OCI-LY7 (cell line): ENCODE data around the gene PDE9A. TPM values are rescaled to one million over a fixed set of nuclear protein-coding genes. Genes with fewer than 3 reads are reported as not detected.

Experiments used
- BruUV-seq: library from RNA; stranded (reverse); fragments of 400-500 nt; replicated peaks from 2 replicates; lab custom pipeline; 2021; lab: Mats Ljungman, UMichigan
- CTCF ChIA-PET: fragments of 300-600 bp; sonication (Branson Sonifier 250); formaldehyde crosslinking; loops from one replicate; lab custom pipeline; 2022; ENCODE audit warnings: antibody characterized with exemption; ENCODE audit not compliant: unreplicated experiment; lab: Charles Lee
- POLR2A ChIA-PET: fragments of 300-600 bp; sonication (Branson Sonifier 250); formaldehyde crosslinking; loops from one replicate; lab custom pipeline; 2022; ENCODE audit warnings: antibody characterized with exemption; lab: Charles Lee
- DNase-seq: peaks from one replicate; pipeline ENCODE4 v3.0.0-alpha.2; 2015; ENCODE audit warnings: low spot score
- H2AFZ ChIP-seq: fragments of 200-600 bp; sonication (generic), shearing (Covaris generic); 2 replicates; pipeline ENCODE4 v1.6.1; 2014; ENCODE audit warnings: mild to moderate bottlenecking, antibody characterized with exemption, low read length, moderate library complexity
- H3K27ac ChIP-seq: fragments of 200-600 bp; sonication (generic); 2 replicates; pipeline ENCODE4 v1.5.1; 2014; ENCODE audit warnings: mixed run types, low read depth, mild to moderate bottlenecking, moderate library complexity, low read length, inconsistent platforms; ENCODE audit not compliant: poor library complexity, severe bottlenecking
- H3K36me3 ChIP-seq: fragments of 200-600 bp; sonication (generic); 2 replicates; pipeline ENCODE4 v1.6.1; 2014; ENCODE audit warnings: mild to moderate bottlenecking, antibody characterized with exemption, low read length, moderate library complexity, mixed read lengths; ENCODE audit not compliant: insufficient read depth
- H3K4me1 ChIP-seq: fragments of 200-600 bp; sonication (generic); 2 replicates; pipeline ENCODE4 v1.5.1; 2014; ENCODE audit warnings: mild to moderate bottlenecking, low read length; ENCODE audit not compliant: insufficient read depth, poor library complexity, severe bottlenecking
- H3K4me2 ChIP-seq: fragments of 200-600 bp; sonication (generic); 2 replicates; pipeline ENCODE4 v1.6.1; 2014; ENCODE audit warnings: mild to moderate bottlenecking, low read length
- H3K4me3 ChIP-seq: fragments of 200-600 bp; sonication (generic); 2 replicates; pipeline ENCODE4 v1.5.1; 2014; ENCODE audit warnings: mild to moderate bottlenecking, low read depth, low read length; ENCODE audit not compliant: poor library complexity, severe bottlenecking
- H3K79me2 ChIP-seq: fragments of 200-600 bp; sonication (generic); 2 replicates; pipeline ENCODE4 v1.6.1; 2016; ENCODE audit warnings: low read depth, mild to moderate bottlenecking, low read length, moderate library complexity, mixed read lengths; ENCODE audit not compliant: insufficient read depth
- H3K9me2 ChIP-seq: fragments of 200-600 bp; sonication (generic); 2 replicates; pipeline ENCODE4 v1.6.1; 2016; ENCODE audit warnings: mild to moderate bottlenecking, low read length, mixed read lengths; ENCODE audit not compliant: insufficient read depth
- H3K9me3 ChIP-seq: fragments of 200-600 bp; sonication (generic); 2 replicates; pipeline ENCODE4 v1.6.1; 2014; ENCODE audit warnings: mild to moderate bottlenecking, mixed run types, low read length, mixed read lengths
- H4K20me1 ChIP-seq: fragments of 200-600 bp; sonication (generic); 2 replicates; pipeline ENCODE4 v1.6.1; 2014; ENCODE audit warnings: mild to moderate bottlenecking, antibody characterized with exemption, low read length, moderate library complexity, mixed read lengths; ENCODE audit not compliant: insufficient read depth
- CTCF ChIP-seq: fragments of 200-600 bp; sonication (generic); conservative IDR thresholded peaks from 2 replicates; pipeline ENCODE4 v1.5.1; 2014; ENCODE audit warnings: mild to moderate bottlenecking, antibody characterized with exemption, low read length, moderate library complexity, mixed read lengths
- EZH2phosphoT487 ChIP-seq: fragments of 200-600 bp; sonication (generic); IDR thresholded peaks from 2 replicates; pipeline ENCODE4 v1.6.1; 2018; ENCODE audit warnings: low read depth, borderline replicate concordance, mild to moderate bottlenecking, mixed run types, antibody characterized with exemption, low read length, moderate library complexity, mixed read lengths
- intact Hi-C: fragments of 100-400 bp; cut with micrococcal nuclease; formaldehyde crosslinking; loops from one replicate; pipeline ENCODE4 v1.10.0; 2022; ENCODE audit not compliant: unreplicated experiment
- total RNA-seq, 2 experiments: library from RNA; depleted of rRNA in 1 of 2; stranded (reverse); fragments of >200 nt in 1 of 2; shearing (Covaris generic) in 1 of 2; gene quantifications; 2 replicates each; pipeline ENCODE4 v1.2.3, GENCODE V29; 2014 to 2022

PDE9A gene
- total RNA-seq, 2 experiments from 2014 or later, result 11.4 to 22.4 TPM

- Histone ChIP-seq H3K79me2 (no peaks in the 10 kb centered on the region), H3K4me1 (no peaks in the 10 kb centered on the region), H3K4me2 (no peak overlapping the region), H2AFZ (no peak overlapping the region), H3K27ac (no peak overlapping the region), H3K4me3 (no peak overlapping the region), H4K20me1 (no peaks in the 10 kb centered on the region), H3K36me3 (no peaks in the 10 kb centered on the region), H3K9me2 (no peaks in the 10 kb centered on the region), H3K9me3 (no peaks in the 10 kb centered on the region)
- TF ChIP-seq CTCF, result no peak
- no TSS peak for BruUV-seq
- intact Hi-C loops, result loop anchor here (10.0 kb wide), 1 partner anchor 54 kb away; no protein-coding TSS in a partner anchor
- DNase-seq, result no peak
- ChIA-PET POLR2A (no interaction called here), CTCF (interaction anchor here (0.5 kb wide), 1 partner anchor 166 kb away, joined by 3 read pairs; no protein-coding TSS in a partner anchor)
Measured at GRCh38 chr21:42619166-42619565, 34.3 kb upstream of the PDE9A start.

DNA sequence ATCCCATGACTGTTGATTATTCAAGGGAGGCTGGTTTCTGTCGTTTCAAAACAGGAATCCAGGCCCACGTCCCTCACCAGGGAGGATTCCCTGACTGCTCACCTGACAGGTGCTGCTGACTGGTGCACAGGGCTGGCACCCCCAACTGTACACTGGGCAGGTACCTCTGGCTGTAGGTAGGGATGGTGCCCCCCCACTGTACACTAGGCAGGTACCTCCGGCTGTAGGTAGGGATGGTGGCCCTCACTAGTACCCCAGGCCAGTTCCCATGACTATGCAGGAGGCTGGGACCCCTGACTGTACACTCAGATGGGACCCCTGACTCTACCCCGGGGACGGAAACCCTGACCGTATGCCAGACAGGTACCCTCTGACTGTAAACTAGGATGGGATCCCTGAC, 33.6 kb upstream of the PDE9A start:
- intact Hi-C loops, result loop anchor here (10.0 kb wide), 1 partner anchor 55 kb away; no protein-coding TSS in a partner anchor
- no peak overlapping the region for H3K4me2 ChIP-seq

More for the DNA sequence above, 33.6 kb upstream of the PDE9A start:
- no peaks in the 10 kb centered on the region for H3K36me3 ChIP-seq
- no peak overlapping the region for H3K4me3 ChIP-seq
- H3K79me2 ChIP-seq, result no peaks in the 10 kb centered on the region
- no TSS peak for BruUV-seq
- no peak for TF ChIP-seq EZH2phosphoT487
- no peak for TF ChIP-seq CTCF
- ChIA-PET CTCF (interaction anchor here (0.5 kb wide), 1 partner anchor 167 kb away, joined by 3 read pairs; no protein-coding TSS in a partner anchor), POLR2A (no interaction called here)
- H3K9me3 ChIP-seq, result no peaks in the 10 kb centered on the region
- H3K9me2 ChIP-seq, result no peaks in the 10 kb centered on the region
- no peak overlapping the region for H3K27ac ChIP-seq
- no peaks in the 10 kb centered on the region for H4K20me1 ChIP-seq
- no peaks in the 10 kb centered on the region for H3K4me1 ChIP-seq
- H2AFZ ChIP-seq, result no peak overlapping the region
- no peak for DNase-seq
